Glutamatergic neuron (in vitro differentiated cells): ENCODE data around the gene ATP2B2. TPM values are rescaled to one million over a fixed set of nuclear protein-coding genes. Genes with fewer than 3 reads are reported as not detected.

Experiments
- DNase-seq: peaks from one replicate; pipeline ENCODE4 v3.0.0; 2022
- H3K27ac Mint-ChIP-seq: one replicate; pipeline ENCODE4 v1.8.0; 2020; ENCODE audit warnings: mild to moderate bottlenecking, mixed read lengths, inconsistent platforms; ENCODE audit not compliant: unreplicated experiment
- H3K27me3 Mint-ChIP-seq: one replicate; pipeline ENCODE4 v1.8.0; 2020; ENCODE audit warnings: mild to moderate bottlenecking, moderate library complexity, mixed read lengths, inconsistent platforms; ENCODE audit not compliant: unreplicated experiment
- H3K36me3 Mint-ChIP-seq: one replicate; pipeline ENCODE4 v1.8.0; 2020; ENCODE audit warnings: mild to moderate bottlenecking, mixed read lengths, inconsistent platforms; ENCODE audit not compliant: unreplicated experiment
- H3K4me1 Mint-ChIP-seq: one replicate; pipeline ENCODE4 v1.8.0; 2020; ENCODE audit warnings: mild to moderate bottlenecking, low read depth, mixed read lengths, inconsistent platforms; ENCODE audit not compliant: unreplicated experiment
- H3K4me3 Mint-ChIP-seq: one replicate; pipeline ENCODE4 v1.8.0; 2020; ENCODE audit warnings: mild to moderate bottlenecking, mixed read lengths, inconsistent platforms; ENCODE audit not compliant: unreplicated experiment
- H3K9me3 Mint-ChIP-seq: one replicate; pipeline ENCODE4 v1.8.0; 2020; ENCODE audit warnings: mild to moderate bottlenecking, moderate library complexity, mixed read lengths, inconsistent platforms; ENCODE audit not compliant: unreplicated experiment
- CTCF ChIP-seq: fragments of 200-600 bp; sonication (generic); IDR thresholded peaks from one replicate; pipeline ENCODE4 v1.5.0; 2021; ENCODE audit not compliant: partially characterized antibody, unreplicated experiment
- total RNA-seq: library from RNA; stranded (reverse); fragmentation: NEBNext Ultra II Directional; extraction: Animal tissue kit (Norgen Biotek cat#: 25700); gene quantifications from one replicate; pipeline ENCODE4 v1.2.1, GENCODE V29; 2021; ENCODE audit not compliant: unreplicated experiment

Gene ATP2B2
- total RNA-seq, 1 donor from 2014 or later, result 31.2 TPM

- Mint-ChIP-seq H3K36me3 (peaks cover 37% of the 10 kb centered on the region), H3K9me3 (peaks cover 10% of the 10 kb centered on the region), H3K27me3 (peaks cover 7% of the 10 kb centered on the region), H3K27ac (no peak overlapping the region), H3K4me3 (no peak overlapping the region), H3K4me1 (no peaks in the 10 kb centered on the region)
- no peak for DNase-seq
- TF ChIP-seq CTCF, result no peak
Observed at GRCh38 chr3:10389339-10389738, 116.0 kb downstream of the ATP2B2 start.

DNA sequence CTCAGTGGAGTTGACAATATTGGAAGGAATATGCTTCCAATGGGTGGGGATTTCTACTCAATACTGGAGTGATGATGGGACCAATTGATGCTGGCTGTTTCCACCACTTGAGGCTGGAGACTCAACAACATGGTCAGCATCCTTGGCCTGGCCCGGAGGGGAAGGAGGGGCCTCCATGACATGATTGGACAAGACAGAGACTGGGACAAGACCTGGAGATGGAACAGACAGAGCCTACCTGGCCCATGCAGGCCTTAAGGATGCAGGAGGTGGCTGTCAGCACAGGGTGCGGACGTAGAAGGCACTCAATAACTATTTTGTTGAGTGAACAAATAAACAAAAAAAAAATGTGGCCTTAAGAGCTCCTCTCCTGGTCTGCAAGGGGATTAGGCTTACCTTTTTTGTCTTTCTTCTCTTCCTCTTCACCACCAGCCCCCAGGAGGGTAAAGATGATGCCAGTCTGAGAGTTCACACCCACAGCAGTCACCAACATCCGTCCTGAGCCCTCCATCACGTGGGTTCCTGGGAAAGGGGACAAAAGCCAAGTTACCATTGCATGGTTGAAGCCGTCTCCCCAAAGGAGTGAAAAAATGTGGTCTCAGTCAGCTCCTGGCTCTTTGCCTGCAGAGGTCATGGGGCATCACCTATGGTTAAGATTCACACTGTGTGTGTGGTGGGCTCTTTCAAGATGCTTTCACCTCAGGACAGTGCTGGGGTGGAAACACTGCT lies 117.3 kb downstream of the ATP2B2 start:
- H3K9me3 Mint-ChIP-seq, result peaks cover 9% of the 10 kb centered on the region
- no peak for TF ChIP-seq CTCF
- H3K27ac Mint-ChIP-seq, result no peak overlapping the region
- H3K4me3 Mint-ChIP-seq, result no peak overlapping the region
- DNase-seq, result no peak
- H3K36me3 Mint-ChIP-seq, result peaks cover 37% of the 10 kb centered on the region
- H3K4me1 Mint-ChIP-seq, result no peaks in the 10 kb centered on the region
- peaks cover 7% of the 10 kb centered on the region for H3K27me3 Mint-ChIP-seq

DNA sequence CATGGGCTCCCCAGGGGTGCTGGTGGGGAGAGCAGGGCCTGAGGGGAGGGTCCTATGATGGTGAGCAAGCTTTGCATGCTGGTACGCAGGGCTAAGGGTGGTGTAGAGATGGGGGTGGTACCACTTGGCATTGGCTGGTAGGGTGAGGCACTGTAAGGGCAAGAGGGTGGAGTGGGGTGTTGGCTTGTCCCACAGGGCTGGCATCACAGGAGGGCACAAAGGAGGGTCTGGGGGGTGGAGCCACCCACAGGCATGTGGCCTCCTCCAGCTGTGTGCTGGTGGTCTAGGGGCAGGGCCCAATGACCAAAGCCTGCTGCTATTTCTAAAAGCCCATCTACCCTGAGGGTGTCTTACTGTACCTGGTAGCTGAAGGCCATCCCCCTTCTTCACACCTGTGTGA lies 119.3 kb downstream of the ATP2B2 start:
- no peak for DNase-seq
- no peak overlapping the region for H3K27ac Mint-ChIP-seq
- TF ChIP-seq CTCF, result no peak
- H3K9me3 Mint-ChIP-seq, result peaks cover 7% of the 10 kb centered on the region
- H3K27me3 Mint-ChIP-seq, result peaks cover 4% of the 10 kb centered on the region
- H3K4me3 Mint-ChIP-seq, result no peak overlapping the region
- no peaks in the 10 kb centered on the region for H3K4me1 Mint-ChIP-seq
- H3K36me3 Mint-ChIP-seq, result peaks cover 37% of the 10 kb centered on the region

DNA sequence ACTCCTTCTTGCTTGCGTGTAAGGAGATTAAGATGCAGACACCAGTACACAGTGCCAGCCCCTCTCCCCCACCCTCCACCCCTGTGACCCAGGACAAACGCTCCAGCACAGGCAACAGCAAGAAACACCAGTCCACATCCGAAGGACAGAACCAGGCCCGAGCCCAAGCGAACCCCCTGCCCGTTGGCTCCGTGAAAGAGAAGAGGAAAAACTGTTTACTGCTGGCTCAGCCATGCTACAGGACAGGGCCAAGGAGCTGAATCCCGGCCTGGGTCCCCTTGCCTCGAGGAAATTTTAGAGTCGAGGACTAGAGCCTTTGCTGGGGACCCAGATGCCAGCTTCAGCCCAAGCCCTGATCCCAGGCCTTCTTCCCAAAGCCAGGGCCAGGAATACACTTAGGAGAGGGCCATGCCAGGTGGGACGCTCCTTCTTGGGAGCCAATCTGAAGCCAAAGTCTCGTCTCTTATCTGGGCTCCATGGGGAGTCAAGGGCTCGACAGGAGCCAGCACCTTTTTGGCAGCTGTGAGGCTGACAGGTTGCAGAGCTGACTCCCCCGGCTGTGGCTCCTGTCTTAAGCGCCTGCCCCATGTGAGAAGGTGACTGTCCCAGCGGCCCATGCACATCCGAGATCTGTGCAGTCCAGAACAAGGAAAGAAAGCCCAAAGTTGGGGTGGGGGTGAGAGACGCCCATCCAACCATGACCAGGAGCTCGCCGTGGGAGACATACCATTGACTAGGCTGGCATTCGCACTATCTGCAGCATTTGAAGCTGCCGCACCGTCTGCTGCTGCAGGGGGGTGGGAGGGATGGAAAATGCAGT lies 120.6 kb downstream of the ATP2B2 start:
- peaks cover 4% of the 10 kb centered on the region for H3K27me3 Mint-ChIP-seq
- H3K9me3 Mint-ChIP-seq, result peaks cover 7% of the 10 kb centered on the region
- H3K36me3 Mint-ChIP-seq, result peaks cover 31% of the 10 kb centered on the region
- no peak for DNase-seq
- H3K4me1 Mint-ChIP-seq, result no peaks in the 10 kb centered on the region
- H3K4me3 Mint-ChIP-seq, result no peak overlapping the region
- H3K27ac Mint-ChIP-seq, result no peak overlapping the region
- TF ChIP-seq CTCF, result no peak

DNA sequence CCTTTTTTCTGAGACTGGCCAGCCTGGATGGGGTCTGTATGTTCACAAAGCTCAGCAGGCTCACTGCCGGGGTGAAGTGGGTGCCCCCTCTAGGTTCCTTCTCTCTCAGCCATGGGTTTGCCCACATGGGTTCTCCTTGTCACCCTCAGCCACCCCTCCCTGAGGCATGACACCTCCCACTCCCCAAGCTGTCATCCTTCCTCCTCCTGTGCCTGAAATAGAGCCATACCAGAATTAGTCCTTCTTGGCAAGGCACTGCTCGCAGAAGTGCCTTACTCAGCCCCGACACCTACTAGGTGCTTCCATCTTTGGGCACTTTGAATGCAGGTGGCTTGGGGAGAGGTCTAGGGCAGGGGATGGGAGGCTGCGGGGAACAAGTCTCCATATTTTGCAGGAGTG lies 121.5 kb downstream of the ATP2B2 start:
- DNase-seq, result no peak
- Mint-ChIP-seq H3K27ac (no peak overlapping the region), H3K36me3 (peaks cover 24% of the 10 kb centered on the region), H3K4me1 (peaks cover 3% of the 10 kb centered on the region), H3K9me3 (peaks cover 8% of the 10 kb centered on the region), H3K4me3 (no peak overlapping the region), H3K27me3 (peaks cover 4% of the 10 kb centered on the region)
- TF ChIP-seq CTCF, result no peak
